Prostate gland (tissue), 2 donors: Measurements from ENCODE around the gene ITGA11. TPM values are rescaled to one million over a fixed set of nuclear protein-coding genes. Genes with fewer than 3 reads are reported as not detected.

Source experiments
- DNase-seq: peaks from one replicate; pipeline ENCODE4 v3.0.0-alpha.2; 2019; ENCODE audit warnings: low spot score
- H3K27ac ChIP-seq, 2 donors: fragments of 200-600 bp; sonication (generic); 2 replicates each; pipeline ENCODE4 v1.5.1; 2017 to 2019
- H3K27me3 ChIP-seq: fragments of 200-600 bp; sonication (generic); replicated peaks from 2 replicates; pipeline ENCODE4 v1.5.1; 2019; ENCODE audit not compliant: insufficient read depth
- H3K36me3 ChIP-seq, 2 donors: fragments of 200-600 bp; sonication (generic); 1 replicate in 1 of 2; 2 replicates in 1 of 2; pipeline versions ENCODE4 v1.5.1 to v1.8.1; 2017 to 2019
- H3K4me1 ChIP-seq: fragments of 200-600 bp; sonication (generic); replicated peaks from 2 replicates; pipeline ENCODE4 v1.5.1; 2019
- H3K4me3 ChIP-seq, 2 donors: fragments of 200-600 bp; sonication (generic); 2 replicates each; pipeline ENCODE4 v1.5.1; 2017 to 2019
- H3K9me3 ChIP-seq: fragments of 200-600 bp; sonication (generic); 2 replicates; pipeline ENCODE4 v1.5.1; 2017
- CTCF ChIP-seq, 4 experiments: fragments of 200-600 bp in 2 of 4; fragments of 450-650 bp in 2 of 4; sonication (generic) in 2 of 4; IDR thresholded peaks; 1 replicate in 3 of 4; 2 replicates in 1 of 4; pipeline ENCODE4 v1.5.1; 2016 to 2019; ENCODE audit warnings: antibody characterized with exemption in 4 of 4, mild to moderate bottlenecking in 2 of 4, moderate library complexity in 2 of 4
- POLR2A ChIP-seq: fragments of 450-650 bp; IDR thresholded peaks from one replicate; pipeline ENCODE4 v1.6.1; 2016; ENCODE audit warnings: antibody characterized with exemption, mild to moderate bottlenecking
- POLR2AphosphoS5 ChIP-seq: sonication (generic); formaldehyde crosslinking; IDR thresholded peaks from one replicate; pipeline ENCODE4 v1.6.1; 2017; ENCODE audit warnings: antibody characterized with exemption
- WGBS: methylation state at CpG from one replicate; pipeline ENCODE4 v1.1.5; 2018; 5-methylcytosine and 5-hydroxymethylcytosine counted together
- intact Hi-C: fragments of 100-400 bp; cut with DNase I; formaldehyde crosslinking; loops from one replicate; pipeline ENCODE4 v1.14.2; 2022
- total RNA-seq, 2 donors: library from RNA; depleted of rRNA; stranded (reverse); fragments of >200 nt; gene quantifications; one replicate each; pipeline ENCODE4 v1.1.0, GENCODE V29; 2016

Gene ITGA11
- total RNA-seq, 2 donors from 2014 or later, result 2.0 to 11.0 TPM

DNA sequence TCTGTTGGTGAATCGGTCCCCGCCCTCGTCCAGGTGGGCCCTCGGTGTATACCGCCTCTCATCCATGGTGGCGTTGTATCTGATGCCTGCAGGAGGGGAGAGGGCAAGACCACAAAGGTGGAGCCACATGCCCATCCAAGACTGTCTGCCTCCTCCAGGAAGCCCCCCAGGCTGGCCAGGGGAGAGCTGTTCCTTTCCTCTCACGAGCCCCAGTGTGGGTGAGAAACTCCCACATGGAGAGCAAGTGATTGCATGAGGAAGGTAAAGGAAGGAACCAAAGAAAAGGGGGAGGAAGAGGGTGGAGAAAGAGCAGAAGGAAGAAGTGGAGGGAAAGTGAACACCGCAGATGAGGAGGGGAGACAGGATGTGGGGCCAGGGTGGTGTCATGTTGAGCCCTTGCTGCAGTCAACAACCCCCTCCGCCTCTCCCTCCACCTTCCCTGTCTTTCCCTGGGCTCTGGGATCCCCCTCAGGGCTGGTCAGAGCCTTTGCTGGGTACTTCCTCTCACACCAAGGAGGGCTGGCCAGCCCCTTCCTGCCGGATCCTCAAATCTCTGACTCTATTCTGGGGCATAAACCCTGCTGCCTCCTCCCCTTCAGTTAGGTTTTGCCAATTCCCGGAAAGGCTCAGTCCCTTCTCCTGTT, 105.1 kb downstream of the ITGA11 start:
- no peaks in the 10 kb centered on the region for H3K36me3 ChIP-seq
- intact Hi-C loops, result no loop called here
- no peaks in the 10 kb centered on the region for H3K4me1 ChIP-seq
- WGBS, result 82% methylated on average over 11 of the region's 11 CpGs
- DNase-seq, result no peak
- H3K9me3 ChIP-seq, result no peaks in the 10 kb centered on the region
- H3K4me3 ChIP-seq, result no peak overlapping the region
- TF ChIP-seq POLR2AphosphoS5 (no peak), POLR2A (no peak), CTCF (IDR thresholded peaks at IDR 0.05) (no peak)
- H3K27me3 ChIP-seq, result no peaks in the 10 kb centered on the region
- no peak overlapping the region for H3K27ac ChIP-seq

DNA sequence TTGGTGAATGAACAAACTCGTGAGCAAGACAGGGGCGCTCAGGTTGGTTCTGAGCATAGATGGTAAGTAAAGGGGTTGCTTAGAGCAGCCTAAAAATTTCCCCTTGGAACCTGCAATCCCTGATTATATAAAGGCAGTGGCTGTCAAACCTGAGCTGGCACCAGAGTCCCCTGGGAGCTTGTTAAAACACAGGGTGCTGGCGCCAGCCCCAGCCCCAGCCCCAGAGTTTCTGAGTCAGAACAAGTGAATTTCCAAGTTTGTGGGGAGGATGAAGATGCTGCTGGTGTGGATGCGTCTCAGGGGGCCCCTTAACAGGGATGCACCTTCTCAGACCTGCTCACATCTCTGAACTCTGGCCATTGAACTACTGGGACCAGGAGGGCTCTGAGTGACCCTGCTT, 106.2 kb downstream of the ITGA11 start:
- H3K4me1 ChIP-seq, result no peaks in the 10 kb centered on the region
- H3K4me3 ChIP-seq, result no peak overlapping the region
- intact Hi-C loops, result no loop called here
- DNase-seq, result no peak
- H3K27me3 ChIP-seq, result no peaks in the 10 kb centered on the region
- no peak for TF ChIP-seq POLR2AphosphoS5
- H3K27ac ChIP-seq, result no peak overlapping the region
- WGBS, result 76% methylated on average over 4 of the region's 4 CpGs
- H3K36me3 ChIP-seq, result no peaks in the 10 kb centered on the region
- H3K9me3 ChIP-seq, result no peaks in the 10 kb centered on the region

- no peak overlapping the region for H3K27ac ChIP-seq
- H3K4me1 ChIP-seq, result no peaks in the 10 kb centered on the region
- intact Hi-C loops, result no loop called here
- 80% methylated on average over 8 of the region's 9 CpGs for WGBS
- DNase-seq, result no peak
- no peaks in the 10 kb centered on the region for H3K27me3 ChIP-seq
- no peaks in the 10 kb centered on the region for H3K9me3 ChIP-seq
- TF ChIP-seq POLR2AphosphoS5 (no peak), CTCF (IDR thresholded peaks at IDR 0.05) (no peak), POLR2A (no peak)
- H3K36me3 ChIP-seq, result no peaks in the 10 kb centered on the region
- H3K4me3 ChIP-seq, result no peak overlapping the region
Observed at GRCh38 chr15:68322796-68323195, 109.2 kb downstream of the ITGA11 start.

GRCh38 chr15:68321229-68321628, 110.7 kb downstream of the ITGA11 start:
- WGBS, result 84% methylated on average over 7 of the region's 7 CpGs
- intact Hi-C loops, result no loop called here
- no peak for TF ChIP-seq CTCF (IDR thresholded peaks at IDR 0.05)
- no peak for TF ChIP-seq POLR2A
- TF ChIP-seq POLR2AphosphoS5, result no peak

DNA sequence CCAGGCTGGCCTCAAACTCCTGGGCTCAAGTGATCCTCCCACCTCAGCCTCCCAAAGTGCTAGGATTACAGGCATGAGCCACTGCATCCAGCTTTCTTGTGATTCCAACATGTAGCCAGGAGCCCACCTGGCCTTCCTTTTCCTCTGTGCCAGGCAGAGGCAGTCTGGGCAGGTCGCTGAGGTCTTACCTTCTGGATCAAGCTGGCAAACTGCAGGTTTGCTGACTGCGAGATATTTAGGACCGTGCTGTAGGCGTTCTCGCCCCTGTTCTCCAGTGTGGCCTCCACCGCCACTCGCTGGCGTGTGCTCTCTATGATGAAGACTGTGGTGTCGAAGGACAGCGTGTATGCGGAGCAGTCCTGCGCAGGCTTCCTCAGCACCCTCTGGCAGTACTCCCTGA, 112.0 kb downstream of the ITGA11 start:
- no peaks in the 10 kb centered on the region for H3K9me3 ChIP-seq
- no peak overlapping the region for H3K27ac ChIP-seq
- 97% methylated on average over 12 of the region's 12 CpGs for WGBS
- H3K4me3 ChIP-seq, result no peak overlapping the region
- TF ChIP-seq CTCF (IDR thresholded peaks at IDR 0.05) (no peak), POLR2A (no peak)
- intact Hi-C loops, result no loop called here
- no peaks in the 10 kb centered on the region for H3K27me3 ChIP-seq
- no peak for DNase-seq
- no peaks in the 10 kb centered on the region for H3K36me3 ChIP-seq
- H3K4me1 ChIP-seq, result no peaks in the 10 kb centered on the region

More at GRCh38 chr15:68321229-68321628, 110.7 kb downstream of the ITGA11 start:
- no peak overlapping the region for H3K27ac ChIP-seq
- H3K27me3 ChIP-seq, result no peaks in the 10 kb centered on the region
- no peaks in the 10 kb centered on the region for H3K36me3 ChIP-seq
- H3K4me1 ChIP-seq, result no peaks in the 10 kb centered on the region
- H3K4me3 ChIP-seq, result no peak overlapping the region
- DNase-seq, result no peak
- H3K9me3 ChIP-seq, result no peaks in the 10 kb centered on the region
